Endothelial cell of umbilical vein (primary cell): ENCODE measurements around the gene C11orf24. TPM values are rescaled to one million over a fixed set of nuclear protein-coding genes. Genes with fewer than 3 reads are reported as not detected.

ENCODE experiments used
- BruUV-seq: library from RNA; stranded (reverse); fragments of 400-500 nt; replicated peaks from 2 replicates; lab custom pipeline; 2021; lab: Mats Ljungman, UMichigan
- CTCF ChIA-PET: fragments of 300-600, 350-600 bp; sonication (Branson Sonifier 250); formaldehyde crosslinking; loops from one replicate; lab custom pipeline; 2021; ENCODE audit warnings: antibody characterized with exemption, inconsistent platforms; lab: Charles Lee
- POLR2A ChIA-PET: fragments of 300-600, 350-600 bp; sonication (Branson Sonifier 250); formaldehyde crosslinking; loops from one replicate; lab custom pipeline; 2021; ENCODE audit warnings: antibody characterized with exemption, inconsistent platforms; lab: Charles Lee
- DNase-seq: peaks from one replicate; pipeline ENCODE4 v3.0.0-alpha.2; 2011; ENCODE audit warnings: low read depth, low spot score
- FAIRE-seq: peaks from 2 replicates; lab custom pipeline; 2011; peaks lifted over from hg19 to GRCh38; lab: Jason Lieb, UNC
- H2AFZ ChIP-seq: 2 replicates; pipeline ENCODE4 v1.6.0; 2012; ENCODE audit warnings: low read depth, low read length, control low read depth, inconsistent platforms
- H3K27ac ChIP-seq: 2 replicates; pipeline ENCODE4 v1.5.1; 2011; ENCODE audit warnings: low read depth, mild to moderate bottlenecking, control low read depth, low read length, moderate library complexity; ENCODE audit not compliant: insufficient read depth
- H3K27me3 ChIP-seq, 2 experiments: 2 replicates each; pipeline versions ENCODE4 v1.6.0 to v1.6.1; 2011; ENCODE audit warnings: low read length in 2 of 2, mixed read lengths in 1 of 2; ENCODE audit not compliant: control insufficient read depth in 2 of 2, insufficient read depth in 2 of 2
- H3K36me3 ChIP-seq, 2 experiments: 2 replicates in 1 of 2; 3 replicates in 1 of 2; pipeline ENCODE4 v1.5.1; 2011; ENCODE audit warnings: low read length in 2 of 2, mild to moderate bottlenecking in 1 of 2, moderate library complexity in 1 of 2; ENCODE audit not compliant: control insufficient read depth in 2 of 2, insufficient read depth in 2 of 2; ENCODE audit errors: extremely low read depth in 1 of 2
- H3K4me1 ChIP-seq: 3 replicates; pipeline ENCODE4 v1.5.1; 2011; ENCODE audit warnings: mild to moderate bottlenecking, low read length; ENCODE audit not compliant: control insufficient read depth, insufficient read depth; ENCODE audit errors: extremely low read depth
- H3K4me2 ChIP-seq: 2 replicates; pipeline ENCODE4 v1.6.1; 2011; ENCODE audit warnings: low read length, control low read depth, mixed read lengths; ENCODE audit not compliant: insufficient read depth
- H3K4me3 ChIP-seq, 3 experiments: fragments of 200-600 bp in 1 of 3; sonication (generic), shearing (Covaris generic) in 1 of 3; replicated peaks in 1 of 3; 2 replicates each; pipeline ENCODE4 v1.5.1; 2011 to 2016; ENCODE audit warnings: control low read depth in 3 of 3, low read length in 3 of 3, mild to moderate bottlenecking in 2 of 3, inconsistent platforms in 1 of 3, low read depth in 1 of 3, moderate library complexity in 1 of 3; ENCODE audit not compliant: insufficient read depth in 1 of 3
- H3K79me2 ChIP-seq: 2 replicates; pipeline ENCODE4 v1.6.0; 2012; ENCODE audit warnings: low read length, inconsistent platforms; ENCODE audit not compliant: control insufficient read depth, insufficient read depth
- H3K9ac ChIP-seq: replicated peaks from 2 replicates; pipeline ENCODE3; 2011; ENCODE audit warnings: low read length, control low read depth; ENCODE audit not compliant: insufficient read depth; ENCODE audit errors: extremely low read depth
- H3K9me1 ChIP-seq: replicated peaks from 3 replicates; pipeline ENCODE4 v1.6.0; 2011; ENCODE audit warnings: mild to moderate bottlenecking, low read length; ENCODE audit not compliant: control insufficient read depth, insufficient read depth; ENCODE audit errors: extremely low read depth
- H3K9me3 ChIP-seq: replicated peaks from 2 replicates; pipeline ENCODE4 v1.5.1; 2012; ENCODE audit warnings: low read length, inconsistent platforms; ENCODE audit not compliant: control insufficient read depth, insufficient read depth
- H4K20me1 ChIP-seq: replicated peaks from 2 replicates; pipeline ENCODE3; 2011; ENCODE audit warnings: mild to moderate bottlenecking, low read length; ENCODE audit not compliant: control insufficient read depth, insufficient read depth; ENCODE audit errors: extremely low read depth
- EZH2 ChIP-seq: IDR thresholded peaks from 2 replicates; pipeline ENCODE4 v1.6.1; 2012; ENCODE audit warnings: borderline replicate concordance, low read depth, mild to moderate bottlenecking, moderate library complexity, low read length, inconsistent platforms; ENCODE audit not compliant: severe bottlenecking
- FOS ChIP-seq: IDR thresholded peaks from 2 replicates; pipeline ENCODE4 v1.6.1; 2011; ENCODE audit warnings: mild to moderate bottlenecking, low read length, moderate library complexity, borderline replicate concordance; ENCODE audit not compliant: insufficient read depth
- GATA2 ChIP-seq: IDR thresholded peaks from 2 replicates; pipeline ENCODE4 v1.7.0; 2011; ENCODE audit warnings: low read depth, mild to moderate bottlenecking, moderate library complexity, mixed read lengths, low read length; ENCODE audit not compliant: insufficient read length, insufficient read depth
- JUN ChIP-seq: IDR thresholded peaks from 2 replicates; pipeline ENCODE4 v1.6.1; 2011; ENCODE audit warnings: borderline replicate concordance, low read depth; ENCODE audit not compliant: insufficient read length, insufficient read depth
- MAX ChIP-seq: IDR thresholded peaks from 2 replicates; pipeline ENCODE4 v1.6.1; 2011; ENCODE audit not compliant: insufficient read depth, insufficient read length
- MYC ChIP-seq: IDR thresholded peaks from one replicate; pipeline ENCODE4 v1.6.1; 2011; ENCODE audit warnings: mild to moderate bottlenecking, low read depth, low read length
- POLR2A ChIP-seq: IDR thresholded peaks from 2 replicates; pipeline ENCODE4 v1.6.1; 2012; ENCODE audit warnings: low read depth, mild to moderate bottlenecking, control low read depth, low read length
- POLR2AphosphoS5 ChIP-seq: IDR thresholded peaks from 2 replicates; pipeline ENCODE4 v1.6.1; 2012; ENCODE audit warnings: low read depth, mild to moderate bottlenecking, control low read depth, low read length, moderate library complexity; ENCODE audit not compliant: insufficient read depth
- dilution Hi-C: fragments of 300-500 bp; cut with MboI; formaldehyde crosslinking; loops from one replicate; pipeline ENCODE4 v1.15.0; 2019; ENCODE audit warnings: low sequenced_read_pairs; ENCODE audit not compliant: extremely low pct_ligation_motif_present
- intact Hi-C: fragments of 100-400 bp; cut with micrococcal nuclease; formaldehyde crosslinking; loops from one replicate; pipeline ENCODE4 v1.10.0; 2022
- polyA plus RNA-seq, 4 experiments: library from polyadenylated mRNA; depleted of rRNA in 3 of 4; stranded (reverse) in 3 of 4; unstranded in 1 of 4; fragments of >200 nt; gene quantifications; 2 replicates each; pipeline versions ENCODE4 v1.2.1 to v1.2.3, GENCODE V29; 2011 to 2012; ENCODE audit warnings: missing spikeins in 1 of 4
- total RNA-seq: library from RNA; stranded (reverse); gene quantifications from 2 replicates; pipeline ENCODE4 v1.2.3, GENCODE V29; 2021
- TF ChIP-seq, protein P1 (sequence below), 2 donors: IDR thresholded peaks; 1 replicate in 1 of 2; 2 replicates in 1 of 2; pipeline ENCODE4 v1.5.1; 2011; ENCODE audit warnings: low read length in 2 of 2, mild to moderate bottlenecking in 2 of 2, moderate library complexity in 2 of 2, control low read depth in 1 of 2, inconsistent platforms in 1 of 2, low read depth in 1 of 2; ENCODE audit not compliant: insufficient read depth in 1 of 2; ENCODE audit errors: extremely low read depth in 1 of 2

Gene C11orf24
- total and polyA plus RNA-seq, 2 donors (not counting 3 experiments of a cell fraction or from before 2014, with no cell fraction given) = 26.4 to 34.1 TPM

DNA sequence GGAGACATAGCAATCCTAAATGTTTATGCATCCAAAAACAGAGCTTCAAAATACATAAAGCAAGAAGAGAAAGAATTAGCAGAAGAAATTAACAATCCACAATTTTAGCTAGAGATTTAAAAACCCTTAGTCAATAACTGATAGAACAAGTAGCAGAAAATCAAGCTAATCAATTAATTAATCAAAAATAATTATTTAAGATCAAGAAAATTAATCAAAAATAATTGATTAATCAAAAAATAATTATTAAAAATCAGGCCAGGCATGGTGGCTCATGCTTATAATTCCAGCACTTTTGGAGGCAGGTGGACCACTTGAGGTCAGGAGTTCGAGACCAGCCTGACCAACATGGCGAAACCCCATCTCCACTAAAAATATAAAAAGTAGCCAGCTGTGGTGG lies 29.2 kb downstream of the C11orf24 start:
- TF ChIP-seq, protein P1, sequence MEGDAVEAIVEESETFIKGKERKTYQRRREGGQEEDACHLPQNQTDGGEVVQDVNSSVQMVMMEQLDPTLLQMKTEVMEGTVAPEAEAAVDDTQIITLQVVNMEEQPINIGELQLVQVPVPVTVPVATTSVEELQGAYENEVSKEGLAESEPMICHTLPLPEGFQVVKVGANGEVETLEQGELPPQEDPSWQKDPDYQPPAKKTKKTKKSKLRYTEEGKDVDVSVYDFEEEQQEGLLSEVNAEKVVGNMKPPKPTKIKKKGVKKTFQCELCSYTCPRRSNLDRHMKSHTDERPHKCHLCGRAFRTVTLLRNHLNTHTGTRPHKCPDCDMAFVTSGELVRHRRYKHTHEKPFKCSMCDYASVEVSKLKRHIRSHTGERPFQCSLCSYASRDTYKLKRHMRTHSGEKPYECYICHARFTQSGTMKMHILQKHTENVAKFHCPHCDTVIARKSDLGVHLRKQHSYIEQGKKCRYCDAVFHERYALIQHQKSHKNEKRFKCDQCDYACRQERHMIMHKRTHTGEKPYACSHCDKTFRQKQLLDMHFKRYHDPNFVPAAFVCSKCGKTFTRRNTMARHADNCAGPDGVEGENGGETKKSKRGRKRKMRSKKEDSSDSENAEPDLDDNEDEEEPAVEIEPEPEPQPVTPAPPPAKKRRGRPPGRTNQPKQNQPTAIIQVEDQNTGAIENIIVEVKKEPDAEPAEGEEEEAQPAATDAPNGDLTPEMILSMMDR (IDR thresholded peaks at IDR 0.05; ENCODE audit: extremely low read depth in 1 of 2, insufficient read depth in 1 of 2, low read depth in 1 of 2, low read length in 2 of 2) = no peak
- no peak for TF ChIP-seq FOS
- no peak for TF ChIP-seq GATA2
- TF ChIP-seq MAX = no peak
- no peak for TF ChIP-seq EZH2
- no peak for TF ChIP-seq JUN
- TF ChIP-seq POLR2AphosphoS5 = no peak
- no peak for TF ChIP-seq MYC
- TF ChIP-seq POLR2A = no peak
- ChIA-PET POLR2A (no interaction called here), CTCF (interaction anchor here (1.4 kb wide), 1 partner anchor 8 kb away, joined by 7 read pairs; no protein-coding TSS in a partner anchor)
- Histone ChIP-seq H2AFZ (no peak overlapping the region), H3K9me1 (no peaks in the 10 kb centered on the region), H3K4me3 (no peak overlapping the region), H3K4me1 (no peaks in the 10 kb centered on the region), H3K79me2 (no peaks in the 10 kb centered on the region), H3K9ac (no peak overlapping the region), H4K20me1 (no peaks in the 10 kb centered on the region), H3K27ac (no peak overlapping the region), H3K4me2 (no peak overlapping the region), H3K27me3 (peaks cover 0 to 10% of the 10 kb centered on the region in 2 experiments), H3K9me3 (no peaks in the 10 kb centered on the region), H3K36me3 (no peaks in the 10 kb centered on the region)
- dilution Hi-C loops (no loop called here), intact Hi-C loops (no loop called here)
- FAIRE-seq (no peak), DNase-seq (no peak)
- no TSS peak for BruUV-seq
